HepG2 (cell line): ENCODE data around the gene MRPL14. TPM values are rescaled to one million over a fixed set of nuclear protein-coding genes. Genes with fewer than 3 reads are reported as not detected.

ENCODE experiments used
- ATM ChIP-seq: fragments of 450-650 bp; IDR thresholded peaks from 2 replicates; pipeline ENCODE4 v1.7.1; 2017; ENCODE audit warnings: mild to moderate bottlenecking, borderline replicate concordance
- ATRX ChIP-seq: sonication (generic); formaldehyde crosslinking; IDR thresholded peaks from 2 replicates; pipeline ENCODE4 v1.4.0; 2020; ENCODE audit warnings: missing genetic modification reagents, borderline replicate concordance
- CEBPB ChIP-seq: IDR thresholded peaks from 2 replicates; pipeline ENCODE4 v1.6.1; 2011; ENCODE audit warnings: low read depth, low read length, improper control_type of control experiment, borderline replicate concordance
- EEA1 ChIP-seq: sonication (generic); formaldehyde crosslinking; IDR thresholded peaks from 2 replicates; pipeline ENCODE4 v1.5.1; 2020; ENCODE audit warnings: mild to moderate bottlenecking, missing genetic modification reagents, borderline replicate concordance
- GZF1 ChIP-seq: sonication (generic); formaldehyde crosslinking; IDR thresholded peaks from 2 replicates; pipeline ENCODE4 v1.5.1; 2020; ENCODE audit warnings: mild to moderate bottlenecking, missing genetic modification reagents
- HDAC6 ChIP-seq: fragments of 200-600 bp; sonication (generic); IDR thresholded peaks from 2 replicates; pipeline ENCODE4 v1.7.0; 2017; ENCODE audit warnings: mild to moderate bottlenecking, antibody characterized with exemption, low read length, low read depth
- JUNB ChIP-seq: sonication (generic); formaldehyde crosslinking; IDR thresholded peaks from 2 replicates; pipeline ENCODE4 v1.8.0; 2022; ENCODE audit warnings: missing genetic modification reagents, mild to moderate bottlenecking, borderline replicate concordance
- NBN ChIP-seq: fragments of 450-650 bp; conservative IDR thresholded peaks from 2 replicates; pipeline ENCODE4 v1.6.1; 2017
- NFYC ChIP-seq: IDR thresholded peaks from 2 replicates; pipeline ENCODE4 v1.6.1; 2016; ENCODE audit warnings: missing genetic modification reagents, missing compliant biosample characterization
- RFX1 ChIP-seq: fragments of 450-650 bp; IDR thresholded peaks from 2 replicates; pipeline ENCODE4 v1.6.1; 2017
- SALL2 ChIP-seq: sonication (generic); formaldehyde crosslinking; IDR thresholded peaks from 2 replicates; pipeline ENCODE4 v1.8.1; 2023; ENCODE audit warnings: mild to moderate bottlenecking, missing genetic modification reagents, inconsistent platforms
- SKI ChIP-seq: fragments of 450-650 bp; IDR thresholded peaks from one replicate; pipeline ENCODE4 v1.6.1; 2018; ENCODE audit warnings: mild to moderate bottlenecking; ENCODE audit not compliant: partially characterized antibody
- SOX5 ChIP-seq: IDR thresholded peaks from 2 replicates; pipeline ENCODE4 v1.6.1; 2016; ENCODE audit warnings: borderline replicate concordance
- SRF ChIP-seq: IDR thresholded peaks from 2 replicates; pipeline ENCODE4 v1.6.1; 2011; ENCODE audit warnings: mild to moderate bottlenecking, low read depth, low read length, moderate library complexity
- ZFP41 ChIP-seq: sonication (generic); formaldehyde crosslinking; IDR thresholded peaks from 2 replicates; pipeline ENCODE4 v1.4.0; 2020; ENCODE audit warnings: mild to moderate bottlenecking, missing genetic modification reagents, borderline replicate concordance
- ZIK1 ChIP-seq: sonication (generic); formaldehyde crosslinking; IDR thresholded peaks from 2 replicates; pipeline ENCODE4 v1.5.0; 2020; ENCODE audit warnings: mild to moderate bottlenecking, low read depth, missing genetic modification reagents, borderline replicate concordance
- ZNF12 ChIP-seq: sonication (generic); formaldehyde crosslinking; IDR thresholded peaks from 2 replicates; pipeline ENCODE4 v1.5.0; 2020; ENCODE audit warnings: missing genetic modification reagents
- ZNF121 ChIP-seq: sonication (generic); formaldehyde crosslinking; IDR thresholded peaks from 2 replicates; pipeline ENCODE4 v1.5.0; 2020; ENCODE audit warnings: mild to moderate bottlenecking, missing genetic modification reagents
- ZNF138 ChIP-seq: sonication (generic); formaldehyde crosslinking; IDR thresholded peaks from 2 replicates; pipeline ENCODE4 v1.5.0; 2020; ENCODE audit warnings: mild to moderate bottlenecking, low read depth, missing genetic modification reagents
- ZNF335 ChIP-seq: sonication (generic); formaldehyde crosslinking; IDR thresholded peaks from 2 replicates; pipeline ENCODE4 v1.4.0; 2020; ENCODE audit warnings: missing genetic modification reagents
- ZNF720 ChIP-seq: sonication (generic); formaldehyde crosslinking; IDR thresholded peaks from 2 replicates; pipeline ENCODE4 v1.4.0; 2020; ENCODE audit warnings: missing genetic modification reagents
- polyA plus RNA-seq, 8 experiments: library from polyadenylated mRNA; depleted of rRNA in 3 of 8; stranded (reverse) in 7 of 8; unstranded in 1 of 8; fragments of >200 nt; fragmentation: Illumina TruSeq in 4 of 8; extraction: Trizol in 4 of 8; gene quantifications; 2 replicates each; pipeline versions ENCODE4 v1.2.1 to v1.2.3, GENCODE V29; 2011 to 2016; ENCODE audit warnings: low read depth in 4 of 8, missing spikeins in 1 of 8, mixed read lengths in 1 of 8; ENCODE audit not compliant: insufficient read depth in 1 of 8
- total RNA-seq, 5 experiments: library from RNA; depleted of rRNA; stranded (reverse); fragments of >200 nt; fragmentation: Illumina TruSeq; extraction: Trizol; gene quantifications; 2 replicates each; pipeline ENCODE4 v1.2.3, GENCODE V29; 2016; ENCODE audit warnings: low read depth in 1 of 5
- TF ChIP-seq, protein P1 (sequence below): sonication (generic); formaldehyde crosslinking; IDR thresholded peaks from 2 replicates; pipeline ENCODE4 v1.9.0; 2022; ENCODE audit warnings: low read depth, missing genetic modification reagents
- TF ChIP-seq, protein P2 (sequence below): sonication (generic); formaldehyde crosslinking; IDR thresholded peaks from 2 replicates; pipeline ENCODE4 v1.8.1; 2023; ENCODE audit warnings: missing genetic modification reagents, mild to moderate bottlenecking, borderline replicate concordance
- TF ChIP-seq, protein P3 (sequence below): sonication (generic); formaldehyde crosslinking; conservative IDR thresholded peaks from 2 replicates; pipeline ENCODE4 v1.4.0; 2020; ENCODE audit warnings: missing genetic modification reagents
- TF ChIP-seq, protein P4 (sequence below): sonication (generic); formaldehyde crosslinking; IDR thresholded peaks from 2 replicates; pipeline ENCODE4 v1.4.0; 2020; ENCODE audit warnings: mild to moderate bottlenecking, missing genetic modification reagents
- TF ChIP-seq, protein P5 (sequence below): IDR thresholded peaks from 2 replicates; pipeline ENCODE4 v1.6.1; 2016; ENCODE audit warnings: missing biosample characterization, missing genetic modification reagents, low read depth

The MRPL14 gene
- total and polyA plus RNA-seq, 2 of the 13 experiments (the other 11 are each of a cell fraction or from before 2014, with no cell fraction given) = 157 to 178 TPM

DNA sequence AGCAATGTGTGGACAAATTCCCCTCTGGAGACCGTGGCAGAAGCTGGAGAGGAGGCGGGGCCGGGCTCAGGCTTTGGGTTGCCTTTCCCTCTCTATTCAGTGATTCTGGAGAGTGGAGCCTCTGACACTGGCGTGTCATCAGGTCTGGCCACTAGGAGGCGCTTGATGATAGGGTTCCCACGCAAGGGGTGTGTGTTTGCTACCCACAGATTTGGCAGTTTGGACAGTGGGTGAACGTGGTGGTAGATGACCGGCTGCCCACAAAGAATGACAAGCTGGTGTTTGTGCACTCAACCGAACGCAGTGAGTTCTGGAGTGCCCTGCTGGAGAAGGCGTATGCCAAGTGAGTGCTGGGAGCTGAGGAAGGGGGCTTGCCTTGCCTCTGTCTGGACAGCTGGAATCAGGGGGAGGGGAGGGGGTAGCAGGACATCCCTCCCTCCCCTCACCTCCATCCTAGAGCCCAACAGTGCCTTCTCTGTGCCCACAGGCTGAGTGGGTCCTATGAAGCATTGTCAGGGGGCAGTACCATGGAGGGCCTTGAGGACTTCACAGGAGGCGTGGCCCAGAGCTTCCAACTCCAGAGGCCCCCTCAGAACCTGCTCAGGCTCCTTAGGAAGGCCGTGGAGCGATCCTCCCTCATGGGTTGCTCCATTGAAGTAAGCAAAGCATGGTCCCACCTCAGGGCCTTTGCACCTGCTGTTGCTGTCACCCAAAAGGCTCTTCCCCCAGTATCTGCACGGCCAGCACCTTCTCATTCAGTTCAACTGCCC, 45.7 kb upstream of the MRPL14 start (continued):
- TF ChIP-seq SRF (no peak), ZFP41 (CRISPR knock-in tag) (no peak), NBN (no peak), JUNB (CRISPR knock-in tag) (no peak), ZNF720 (CRISPR knock-in tag) (no peak), EEA1 (peak; percentile 86; the same call in 1 of the 2 replicates), NFYC (CRISPR knock-in tag) (no peak), SKI (peak; percentile 45), ZIK1 (CRISPR knock-in tag) (no peak), ZNF12 (CRISPR knock-in tag) (no peak), GZF1 (no peak), ATRX (CRISPR knock-in tag) (no peak), SALL2 (CRISPR knock-in tag) (no peak), HDAC6 (no peak), SOX5 (CRISPR knock-in tag) (no peak), ZNF138 (CRISPR knock-in tag) (no peak), ZNF121 (CRISPR knock-in tag) (no peak), RFX1 (no peak), ZNF335 (CRISPR knock-in tag) (no peak), CEBPB (no peak), ATM (no peak)
- TF ChIP-seq, protein P1, sequence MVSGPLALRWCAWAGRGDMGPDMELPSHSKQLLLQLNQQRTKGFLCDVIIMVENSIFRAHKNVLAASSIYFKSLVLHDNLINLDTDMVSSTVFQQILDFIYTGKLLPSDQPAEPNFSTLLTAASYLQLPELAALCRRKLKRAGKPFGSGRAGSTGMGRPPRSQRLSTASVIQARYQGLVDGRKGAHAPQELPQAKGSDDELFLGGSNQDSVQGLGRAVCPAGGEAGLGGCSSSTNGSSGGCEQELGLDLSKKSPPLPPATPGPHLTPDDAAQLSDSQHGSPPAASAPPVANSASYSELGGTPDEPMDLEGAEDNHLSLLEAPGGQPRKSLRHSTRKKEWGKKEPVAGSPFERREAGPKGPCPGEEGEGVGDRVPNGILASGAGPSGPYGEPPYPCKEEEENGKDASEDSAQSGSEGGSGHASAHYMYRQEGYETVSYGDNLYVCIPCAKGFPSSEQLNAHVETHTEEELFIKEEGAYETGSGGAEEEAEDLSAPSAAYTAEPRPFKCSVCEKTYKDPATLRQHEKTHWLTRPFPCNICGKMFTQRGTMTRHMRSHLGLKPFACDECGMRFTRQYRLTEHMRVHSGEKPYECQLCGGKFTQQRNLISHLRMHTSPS = no peak
- TF ChIP-seq, protein P2, sequence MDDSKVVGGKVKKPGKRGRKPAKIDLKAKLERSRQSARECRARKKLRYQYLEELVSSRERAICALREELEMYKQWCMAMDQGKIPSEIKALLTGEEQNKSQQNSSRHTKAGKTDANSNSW = no peak
- TF ChIP-seq, protein P3, sequence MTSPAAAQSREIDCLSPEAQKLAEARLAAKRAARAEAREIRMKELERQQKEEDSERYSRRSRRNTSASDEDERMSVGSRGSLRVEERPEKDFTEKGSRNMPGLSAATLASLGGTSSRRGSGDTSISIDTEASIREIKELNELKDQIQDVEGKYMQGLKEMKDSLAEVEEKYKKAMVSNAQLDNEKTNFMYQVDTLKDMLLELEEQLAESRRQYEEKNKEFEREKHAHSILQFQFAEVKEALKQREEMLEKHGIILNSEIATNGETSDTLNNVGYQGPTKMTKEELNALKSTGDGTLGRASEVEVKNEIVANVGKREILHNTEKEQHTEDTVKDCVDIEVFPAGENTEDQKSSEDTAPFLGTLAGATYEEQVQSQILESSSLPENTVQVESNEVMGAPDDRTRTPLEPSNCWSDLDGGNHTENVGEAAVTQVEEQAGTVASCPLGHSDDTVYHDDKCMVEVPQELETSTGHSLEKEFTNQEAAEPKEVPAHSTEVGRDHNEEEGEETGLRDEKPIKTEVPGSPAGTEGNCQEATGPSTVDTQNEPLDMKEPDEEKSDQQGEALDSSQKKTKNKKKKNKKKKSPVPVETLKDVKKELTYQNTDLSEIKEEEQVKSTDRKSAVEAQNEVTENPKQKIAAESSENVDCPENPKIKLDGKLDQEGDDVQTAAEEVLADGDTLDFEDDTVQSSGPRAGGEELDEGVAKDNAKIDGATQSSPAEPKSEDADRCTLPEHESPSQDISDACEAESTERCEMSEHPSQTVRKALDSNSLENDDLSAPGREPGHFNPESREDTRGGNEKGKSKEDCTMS = no peak
- TF ChIP-seq, protein P4, sequence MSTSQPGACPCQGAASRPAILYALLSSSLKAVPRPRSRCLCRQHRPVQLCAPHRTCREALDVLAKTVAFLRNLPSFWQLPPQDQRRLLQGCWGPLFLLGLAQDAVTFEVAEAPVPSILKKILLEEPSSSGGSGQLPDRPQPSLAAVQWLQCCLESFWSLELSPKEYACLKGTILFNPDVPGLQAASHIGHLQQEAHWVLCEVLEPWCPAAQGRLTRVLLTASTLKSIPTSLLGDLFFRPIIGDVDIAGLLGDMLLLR (CRISPR knock-in tag) = no peak
- TF ChIP-seq, protein P5, sequence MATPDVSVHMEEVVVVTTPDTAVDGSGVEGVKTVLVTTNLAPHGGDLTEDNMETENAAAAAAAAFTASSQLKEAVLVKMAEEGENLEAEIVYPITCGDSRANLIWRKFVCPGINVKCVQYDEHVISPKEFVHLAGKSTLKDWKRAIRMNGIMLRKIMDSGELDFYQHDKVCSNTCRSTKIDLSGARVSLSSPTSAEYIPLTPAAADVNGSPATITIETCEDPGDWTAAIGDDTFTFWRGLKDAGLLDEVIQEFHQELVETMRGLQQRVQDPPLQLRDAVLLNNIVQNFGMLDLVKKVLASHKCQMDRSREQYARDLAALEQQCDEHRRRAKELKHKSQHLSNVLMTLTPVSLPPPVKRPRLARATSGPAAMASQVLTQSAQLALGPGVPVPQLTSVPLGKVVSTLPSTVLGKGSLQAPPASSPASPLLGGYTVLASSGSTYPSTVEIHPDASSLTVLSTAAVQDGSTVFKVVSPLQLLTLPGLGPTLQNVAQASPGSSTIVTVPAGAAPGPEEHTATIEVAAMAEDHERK (CRISPR knock-in tag) = no peak
